AML-193 (cell line): ENCODE results near the gene HGD.
A peak's percentile ranks its signal among the peaks of the same experiment; 100 is the strongest.
"Not testable (repeated sequence)": the region's sequence is repeated elsewhere in the genome, so short reads cannot be mapped to it uniquely, and the experiment has no call there.

Experiments used
- DNase-seq, 2 experiments: peaks; one replicate each; lab custom pipeline; 2025; lab: John Stamatoyannopoulos, UW

Gene HGD

DNA sequence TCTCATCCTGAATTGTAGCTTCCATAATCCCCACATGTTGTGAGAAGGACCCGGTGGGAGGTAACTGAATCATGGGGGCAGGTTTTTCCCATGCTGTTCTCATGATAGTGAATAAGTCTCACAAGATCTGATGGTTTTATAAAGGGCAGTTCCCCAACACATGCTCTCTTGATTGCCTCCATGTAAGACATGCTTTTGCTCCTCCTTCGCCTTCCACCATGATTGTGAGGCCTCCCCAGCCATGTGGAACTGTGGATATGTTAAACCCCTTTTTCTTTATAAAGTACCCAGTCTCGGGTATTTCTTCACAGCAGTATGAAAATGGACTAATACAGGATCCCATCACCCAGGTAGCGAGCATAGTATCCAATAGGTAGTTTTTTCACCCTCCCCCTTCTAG, 43.2 kb downstream of the HGD start:
- DNase-seq, result not testable (repeated sequence)

DNA sequence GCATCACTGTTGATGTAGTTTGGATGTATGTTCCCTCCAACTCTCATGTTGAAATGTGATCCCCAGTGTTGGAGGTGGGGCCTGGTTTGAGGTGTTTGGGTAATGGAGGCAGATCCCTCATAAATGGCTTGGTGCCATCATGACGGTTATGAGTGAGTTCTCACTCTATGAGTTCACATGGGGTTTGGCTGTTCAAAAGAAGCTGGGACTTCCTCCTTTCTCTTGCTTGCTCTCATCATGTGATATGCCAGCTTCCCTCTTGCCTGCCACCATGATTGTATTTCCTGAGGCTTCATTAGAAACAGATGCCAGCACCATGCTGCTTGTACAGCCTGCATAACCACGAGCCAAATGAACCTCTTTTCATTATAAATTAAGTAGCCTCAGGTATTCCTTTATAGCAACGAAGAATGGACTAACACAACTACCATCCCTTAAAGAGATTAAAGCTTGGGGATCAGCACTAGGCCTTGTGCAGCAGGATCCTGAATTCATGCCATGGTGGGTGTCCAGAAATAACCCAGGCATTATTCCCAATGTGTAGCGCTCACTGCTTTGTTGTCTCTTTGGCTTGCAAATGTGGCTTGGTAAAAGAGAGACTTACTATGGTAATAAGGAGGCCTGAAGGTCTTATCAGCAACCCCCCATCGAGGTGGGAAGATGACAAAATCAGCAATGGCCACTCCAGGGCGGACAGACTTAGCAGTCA, 44.0 kb downstream of the HGD start:
- DNase-seq, result peak in 1 of 2 experiments; percentile 27

- no peak for DNase-seq
Observed at GRCh38 chr3:120636795-120637401, 45.1 kb downstream of the HGD start.

DNA sequence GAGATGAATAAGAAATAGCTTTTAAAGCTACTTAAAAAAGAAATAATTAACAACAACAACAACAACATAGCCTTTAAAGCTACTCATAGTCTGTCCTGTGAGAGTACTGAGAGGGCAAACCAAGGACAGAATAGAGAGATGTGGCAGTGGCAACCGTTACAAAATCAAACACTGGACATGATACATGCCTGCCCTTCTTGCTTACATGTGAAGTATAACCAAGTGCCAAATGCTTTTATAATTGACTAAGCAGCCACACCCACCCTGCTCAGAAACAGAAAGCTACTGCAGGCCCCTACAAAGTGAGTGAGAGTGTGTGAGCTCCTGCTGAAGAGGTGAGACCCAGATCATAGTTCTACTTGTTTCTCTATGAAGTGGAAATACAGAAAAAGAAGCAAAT, 47.5 kb downstream of the HGD start:
- no peak for DNase-seq

GRCh38 chr3:120625159-120625586, 56.9 kb downstream of the HGD start:
- DNase-seq, result no peak

GRCh38 chr3:120623727-120624093, 58.3 kb downstream of the HGD start:
- no peak for DNase-seq

DNA sequence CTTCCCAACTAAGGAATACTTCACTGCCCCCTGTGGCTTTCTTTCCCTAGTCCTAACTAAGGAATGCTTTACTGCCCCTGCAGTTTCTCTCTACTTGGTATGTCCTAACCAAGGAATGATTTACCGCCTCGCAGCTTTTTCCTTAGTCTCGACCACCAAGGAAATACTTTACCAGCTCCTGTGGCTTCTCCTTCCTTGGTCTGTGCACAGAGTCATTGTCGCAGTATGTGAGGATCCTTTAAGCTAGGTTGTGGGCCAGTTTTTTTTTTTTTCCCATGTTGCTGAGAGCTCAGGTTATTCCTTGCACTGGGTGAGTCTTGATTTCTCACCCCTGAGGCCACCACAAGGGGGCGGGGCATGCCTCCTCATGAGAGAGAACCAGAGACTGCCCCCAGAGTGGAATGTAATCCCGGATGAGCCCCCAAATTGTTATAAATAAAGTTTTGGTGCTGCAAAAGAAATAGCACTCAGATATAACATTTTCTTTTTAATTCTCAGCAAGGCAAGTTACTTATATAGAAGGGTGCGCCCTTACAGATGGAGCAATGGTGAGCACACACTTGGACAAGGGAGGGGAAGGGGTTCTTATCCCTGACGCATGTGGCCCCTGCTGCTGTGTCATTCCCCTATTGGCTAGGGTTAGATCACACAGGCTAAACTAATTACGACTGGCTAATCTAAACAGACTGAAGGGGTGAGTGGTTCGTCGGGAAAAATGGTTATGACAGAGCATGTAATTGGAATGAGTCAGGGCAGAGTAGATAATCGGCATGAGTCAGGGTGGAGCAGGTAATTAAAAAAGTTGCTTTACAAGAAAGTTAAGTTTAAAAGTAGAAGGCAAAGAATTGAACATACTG, 58.9 kb downstream of the HGD start:
- DNase-seq, result no peak

DNA sequence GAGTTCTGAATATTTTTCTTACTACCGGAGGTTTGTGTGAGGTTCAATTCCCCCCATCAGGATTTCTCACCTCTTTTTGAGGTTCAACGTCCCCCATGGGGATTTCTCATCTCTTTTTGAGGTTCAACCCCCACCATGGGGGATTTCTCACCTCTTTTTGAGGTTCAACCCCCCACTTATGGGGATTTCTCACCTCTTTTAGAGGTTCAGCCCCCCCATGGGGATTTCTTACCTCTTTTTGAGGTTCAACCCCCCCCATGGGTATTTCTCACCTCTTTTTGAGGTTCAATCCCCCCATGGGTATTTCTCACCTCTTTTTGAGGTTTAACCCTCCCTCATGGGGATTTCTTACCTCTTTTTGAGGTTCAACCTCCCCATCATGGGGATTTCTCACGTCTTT, 59.6 kb downstream of the HGD start:
- DNase-seq, result no peak

- DNase-seq, result not testable (repeated sequence)
Observed at GRCh38 chr3:120616745-120617144, 65.3 kb downstream of the HGD start.

DNA sequence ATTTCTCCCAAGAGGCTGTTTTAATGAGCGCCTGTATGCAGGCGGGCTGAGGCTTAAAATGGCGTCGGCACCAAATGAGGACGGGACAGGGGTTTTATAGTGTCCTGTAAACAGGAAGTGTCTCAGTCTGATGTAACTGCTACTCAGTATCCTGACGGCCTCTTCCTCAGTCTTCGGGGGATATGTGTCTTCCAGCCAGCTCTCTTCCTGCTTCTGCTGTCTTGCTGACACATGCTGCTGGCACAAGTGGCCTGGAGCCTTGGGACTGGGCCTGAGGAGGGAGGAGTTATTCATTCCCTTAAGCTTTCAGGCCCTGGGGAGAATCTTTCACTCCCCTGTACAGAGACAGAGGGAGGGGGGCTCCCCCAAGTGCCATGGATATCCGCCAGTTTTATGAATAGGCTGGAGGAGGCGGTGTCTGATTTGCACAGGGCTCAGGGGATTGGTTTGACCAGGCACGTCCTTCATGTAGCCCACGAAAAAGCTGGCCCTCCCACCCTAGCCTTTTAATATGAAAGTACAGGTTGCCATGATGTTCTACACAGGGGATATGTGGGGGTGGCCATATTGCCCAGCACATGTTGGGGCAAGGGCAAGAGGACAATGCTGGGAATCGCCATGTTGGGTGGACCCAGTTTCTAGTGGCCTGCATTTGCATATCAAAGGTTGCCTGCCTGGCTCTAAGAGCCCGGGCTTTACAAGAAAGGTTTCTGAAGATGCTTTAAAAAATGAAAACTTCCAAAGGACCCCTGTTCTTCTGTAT, 66.0 kb downstream of the HGD start:
- DNase-seq, result no peak

DNA sequence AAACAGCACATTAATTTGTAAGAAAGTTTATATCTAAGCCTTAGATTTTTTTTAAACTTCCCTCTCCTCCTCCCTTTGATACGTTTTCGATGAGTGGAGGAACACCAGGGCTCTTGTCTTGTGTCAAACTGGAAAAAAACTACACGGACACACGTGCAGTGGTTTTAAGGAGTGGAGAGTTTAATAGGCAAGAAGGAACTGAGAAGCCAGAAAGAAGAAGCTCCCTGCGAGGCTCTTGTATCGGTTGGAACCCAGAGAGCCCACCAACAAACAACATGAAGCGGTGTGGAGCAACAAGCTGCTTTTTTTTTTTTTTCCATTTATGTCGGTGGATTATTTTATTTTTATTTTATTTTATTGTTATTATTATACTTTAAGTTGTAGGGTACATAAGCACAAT, 67.3 kb downstream of the HGD start:
- no peak for DNase-seq

DNA sequence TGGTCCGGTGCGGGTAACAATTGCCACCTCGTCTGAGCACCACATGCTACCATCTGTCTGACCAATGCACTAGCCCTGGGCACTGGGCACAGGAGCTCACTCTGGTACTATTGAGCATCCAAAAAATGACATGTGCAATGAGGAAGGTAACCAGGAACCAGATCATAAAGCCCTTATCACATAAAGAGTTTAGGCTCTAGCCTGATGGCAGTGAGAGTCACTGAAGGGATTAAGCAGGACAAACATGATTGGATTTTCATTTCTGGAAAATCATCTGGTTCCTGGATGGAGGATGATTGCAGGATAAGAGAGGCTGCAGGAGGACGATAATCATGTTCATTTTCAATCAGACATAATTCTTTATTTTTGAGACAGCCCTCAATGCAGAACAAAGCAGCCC, 73.5 kb downstream of the HGD start:
- no peak for DNase-seq

DNA sequence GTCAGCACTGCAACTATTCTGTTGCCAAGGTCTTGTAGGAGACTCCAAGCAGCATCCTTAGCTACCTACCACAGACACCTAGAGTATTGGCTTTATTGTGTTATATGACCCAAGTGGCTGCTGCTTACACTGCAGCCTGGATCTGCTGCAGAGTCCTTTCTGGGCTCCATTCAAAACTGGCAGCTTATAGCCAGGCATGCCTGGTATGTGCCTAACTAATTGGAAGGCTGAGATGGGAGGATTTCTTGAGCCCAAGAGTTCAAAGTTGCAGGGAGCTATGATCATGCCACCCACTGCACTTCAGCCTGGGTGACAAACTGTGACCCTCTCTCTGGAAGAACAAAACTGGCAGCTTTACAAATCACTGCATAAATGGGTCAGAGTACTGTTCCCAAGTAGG, 77.3 kb downstream of the HGD start:
- no peak for DNase-seq

DNA sequence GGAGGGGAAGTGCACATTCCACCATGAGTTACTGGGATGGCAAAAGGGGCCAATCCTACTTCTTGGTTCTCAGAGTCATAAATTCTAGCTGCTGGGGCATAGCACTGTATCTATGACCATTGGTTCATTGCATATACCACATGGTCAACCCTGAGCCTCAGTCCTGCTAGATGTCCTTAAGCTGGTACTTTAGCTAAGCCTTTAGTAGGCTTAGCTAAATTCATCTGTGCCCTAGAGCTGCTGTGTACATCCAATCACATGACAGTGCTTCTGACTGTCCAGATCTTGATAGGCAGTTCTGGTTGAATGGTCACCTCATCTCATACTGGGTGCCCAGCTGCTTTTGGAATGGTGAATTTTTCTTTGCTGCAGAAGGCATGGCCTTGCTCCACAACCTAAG, 77.7 kb downstream of the HGD start:
- DNase-seq, result no peak

DNA sequence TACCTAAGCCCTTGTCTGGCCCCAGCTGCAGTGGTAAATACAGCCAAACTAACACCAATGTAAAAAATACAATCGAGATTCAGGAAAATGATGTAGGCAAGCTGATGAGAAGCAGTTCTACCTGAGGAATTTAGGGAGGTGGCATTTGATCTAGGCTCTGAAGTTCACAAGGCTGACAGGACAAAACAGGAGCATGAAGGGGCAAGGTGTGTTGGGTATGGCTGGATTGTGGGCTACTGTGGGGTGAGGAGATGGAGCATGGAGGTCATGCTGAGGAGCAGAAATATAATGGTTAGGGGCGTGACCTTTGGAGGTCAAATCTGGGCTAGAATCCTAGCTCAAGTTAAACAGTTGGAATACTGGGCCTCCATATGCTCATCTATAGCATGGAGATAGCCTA, 79.4 kb downstream of the HGD start:
- no peak for DNase-seq

- DNase-seq, result no peak
Observed at GRCh38 chr3:120601554-120601953, 80.5 kb downstream of the HGD start.

DNA sequence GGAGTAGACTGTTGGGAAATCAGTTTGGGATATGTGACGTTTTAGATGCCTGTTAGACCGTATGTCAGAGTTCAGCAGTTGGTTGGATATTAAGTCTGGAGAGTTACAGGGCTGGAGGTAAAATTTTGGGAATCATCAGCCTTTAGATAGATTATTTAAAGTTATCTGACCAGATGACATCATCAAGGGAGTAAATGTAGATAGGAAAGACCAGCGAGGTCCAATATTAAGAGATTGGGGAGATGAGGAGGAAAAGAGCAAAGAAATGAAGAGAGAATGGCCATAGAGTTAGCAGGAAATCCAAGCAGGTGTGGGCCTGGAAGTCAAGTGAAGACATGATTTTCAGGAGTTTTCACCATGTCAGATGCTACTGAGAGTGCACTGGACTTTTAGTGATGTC, 82.8 kb downstream of the HGD start:
- DNase-seq, result no peak

- DNase-seq, result no peak
Observed at GRCh38 chr3:120597445-120598049, 84.5 kb downstream of the HGD start.

DNA sequence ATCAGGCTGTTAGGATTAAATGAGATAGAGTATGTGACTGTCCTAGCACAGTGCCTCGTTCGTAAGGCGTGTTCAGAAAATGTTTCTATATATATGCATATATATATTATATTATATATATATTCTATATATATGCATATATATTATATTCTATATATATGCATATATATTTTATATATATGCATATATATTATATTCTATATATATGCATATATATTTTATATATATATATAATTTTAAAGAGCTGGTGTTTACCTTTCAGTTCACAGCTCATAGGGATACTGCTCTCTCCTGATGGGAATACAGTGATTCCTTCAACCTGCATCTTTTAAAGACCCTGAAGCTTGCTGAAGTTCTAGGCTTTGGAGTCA, 85.2 kb downstream of the HGD start:
- no peak for DNase-seq

DNA sequence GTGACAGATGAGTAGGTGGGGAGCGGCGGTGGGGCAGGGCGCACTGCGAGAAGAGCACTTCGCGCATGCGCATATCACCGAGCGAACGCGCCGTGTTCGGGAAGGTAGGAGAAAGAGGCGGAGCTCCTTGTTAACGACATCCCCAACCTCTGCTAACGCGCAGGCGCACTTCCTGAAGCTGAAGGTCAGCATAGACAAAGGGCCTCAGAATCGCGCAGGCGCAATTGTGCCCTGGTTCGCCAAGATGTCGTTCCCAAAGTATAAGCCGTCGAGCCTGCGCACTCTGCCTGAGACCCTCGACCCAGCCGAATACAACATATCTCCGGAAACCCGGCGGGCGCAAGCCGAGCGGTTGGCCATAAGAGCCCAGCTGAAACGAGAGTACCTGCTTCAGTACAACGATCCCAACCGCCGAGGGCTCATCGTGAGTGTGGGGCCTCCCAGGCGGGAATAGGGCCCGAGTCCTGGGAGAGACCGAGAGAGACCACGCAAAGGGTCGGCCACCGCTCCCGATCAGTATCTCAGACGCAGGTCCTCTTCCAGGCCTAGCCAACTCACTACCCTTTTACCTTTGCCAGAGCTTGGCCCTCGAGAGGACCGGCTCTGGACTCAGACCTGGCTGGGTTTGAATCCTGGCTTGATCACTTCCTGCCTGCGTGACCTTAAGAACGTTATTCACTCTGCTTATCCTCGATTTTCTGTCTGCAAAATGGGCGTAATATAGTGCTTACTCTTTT, 85.8 kb downstream of the HGD start, which contains the start of gene NDUFB4:
Gene NDUFB4, plus strand, starts transcription at position 221 of the 737 bp plus-strand sequence. Its CDS starts 24 bp downstream, at position 245.
- peak; percentile 99 to 100 for DNase-seq

DNA sequence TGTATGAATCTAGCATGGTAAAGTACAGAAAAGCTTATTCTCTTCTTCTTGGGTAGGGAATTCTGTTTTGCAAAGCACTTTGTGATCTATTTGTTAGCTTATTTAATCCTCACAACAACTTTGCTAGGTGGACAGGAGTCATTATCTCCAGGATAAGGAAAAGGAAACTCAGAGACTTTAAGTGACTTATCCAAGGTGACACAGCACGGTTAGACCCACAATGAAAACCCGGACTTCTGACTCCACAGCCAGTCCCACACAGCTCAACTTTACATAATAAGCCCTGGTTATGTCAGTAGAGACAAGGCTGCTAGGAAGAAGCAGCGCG, 86.3 kb downstream of the HGD start:
- DNase-seq, result no peak
